Esophagus squamous epithelium (tissue), 4 donors: ENCODE measurements around the gene CNTN4.

Source experiments
- CTCF ChIP-seq, 6 experiments: fragments of 450-650 bp in 4 of 6; fragments of 200-600 bp in 2 of 6; sonication (generic) in 2 of 6; IDR thresholded peaks; one replicate each; pipeline ENCODE4 v1.5.1; 2016 to 2019; ENCODE audit warnings: antibody characterized with exemption in 6 of 6, mild to moderate bottlenecking in 4 of 6, moderate library complexity in 4 of 6
- POLR2A ChIP-seq, 4 donors: fragments of 450-650 bp; IDR thresholded peaks; one replicate each; pipeline ENCODE4 v1.6.1; 2017; ENCODE audit warnings: antibody characterized with exemption in 4 of 4, mild to moderate bottlenecking in 4 of 4, moderate library complexity in 3 of 4

- no peak for TF ChIP-seq CTCF (IDR thresholded peaks at IDR 0.05)
- TF ChIP-seq POLR2A (IDR thresholded peaks at IDR 0.05): no peak
Observed at GRCh38 chr3:2599471-2599870, 500.8 kb downstream of the CNTN4 start.
